WI38 (cell line): ENCODE results near the gene CCNT2.

ENCODE experiments used
- H3K4me3 ChIP-seq: 2 replicates; pipeline ENCODE4 v1.5.1; 2011; ENCODE audit warnings: low read depth, mild to moderate bottlenecking, control low read depth, low read length
- TF ChIP-seq, protein P1 (sequence below): IDR thresholded peaks from 2 replicates; pipeline ENCODE4 v1.5.1; 2012; ENCODE audit warnings: low read depth, mild to moderate bottlenecking, control low read depth, low read length

The CCNT2 gene

DNA sequence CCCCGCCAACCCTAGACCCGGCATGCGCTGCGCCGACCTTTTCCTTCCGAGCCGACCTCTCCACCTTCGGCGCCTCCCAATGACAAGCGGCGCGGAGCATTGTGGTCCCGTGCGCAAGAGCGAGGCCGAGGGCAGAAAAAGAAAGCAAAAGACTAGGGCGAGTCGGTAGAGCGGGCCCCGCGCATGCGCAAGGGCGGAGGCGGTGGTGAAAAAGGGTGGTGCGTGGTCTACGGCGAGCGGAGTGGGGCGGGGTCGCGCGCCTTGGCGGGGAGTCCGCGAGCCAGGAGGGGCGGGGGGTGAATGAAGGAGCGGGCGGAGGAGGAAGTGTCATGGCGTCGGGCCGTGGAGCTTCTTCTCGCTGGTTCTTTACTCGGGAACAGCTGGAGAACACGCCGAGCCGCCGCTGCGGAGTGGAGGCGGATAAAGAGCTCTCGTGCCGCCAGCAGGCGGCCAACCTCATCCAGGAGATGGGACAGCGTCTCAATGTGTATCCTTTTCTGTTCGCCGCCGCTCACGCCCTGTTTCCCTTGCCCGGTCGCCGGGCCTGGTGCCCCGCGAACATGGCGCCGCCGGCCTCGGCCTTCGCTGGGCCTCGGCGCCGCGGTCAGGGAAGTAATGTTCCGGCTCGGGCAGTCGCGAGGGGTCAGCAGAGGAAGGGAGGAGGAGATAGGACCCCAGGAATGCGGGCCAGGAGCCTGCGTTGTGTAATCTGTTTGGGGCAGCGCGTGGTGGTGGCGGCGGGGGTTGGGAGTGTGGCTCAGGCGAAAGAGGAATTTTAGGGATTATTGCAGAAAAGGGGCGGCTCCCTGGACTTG lies at the start of gene CCNT2:
TSS of gene CCNT2 (plus strand) at position 297 of the 815 bp plus-strand sequence. CDS start at position 330, 33 bp downstream.
- H3K4me3 ChIP-seq: peak within 1 kb of the TSS; percentile 92
- TF ChIP-seq, protein P1, sequence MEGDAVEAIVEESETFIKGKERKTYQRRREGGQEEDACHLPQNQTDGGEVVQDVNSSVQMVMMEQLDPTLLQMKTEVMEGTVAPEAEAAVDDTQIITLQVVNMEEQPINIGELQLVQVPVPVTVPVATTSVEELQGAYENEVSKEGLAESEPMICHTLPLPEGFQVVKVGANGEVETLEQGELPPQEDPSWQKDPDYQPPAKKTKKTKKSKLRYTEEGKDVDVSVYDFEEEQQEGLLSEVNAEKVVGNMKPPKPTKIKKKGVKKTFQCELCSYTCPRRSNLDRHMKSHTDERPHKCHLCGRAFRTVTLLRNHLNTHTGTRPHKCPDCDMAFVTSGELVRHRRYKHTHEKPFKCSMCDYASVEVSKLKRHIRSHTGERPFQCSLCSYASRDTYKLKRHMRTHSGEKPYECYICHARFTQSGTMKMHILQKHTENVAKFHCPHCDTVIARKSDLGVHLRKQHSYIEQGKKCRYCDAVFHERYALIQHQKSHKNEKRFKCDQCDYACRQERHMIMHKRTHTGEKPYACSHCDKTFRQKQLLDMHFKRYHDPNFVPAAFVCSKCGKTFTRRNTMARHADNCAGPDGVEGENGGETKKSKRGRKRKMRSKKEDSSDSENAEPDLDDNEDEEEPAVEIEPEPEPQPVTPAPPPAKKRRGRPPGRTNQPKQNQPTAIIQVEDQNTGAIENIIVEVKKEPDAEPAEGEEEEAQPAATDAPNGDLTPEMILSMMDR: no peak

- H3K4me3 ChIP-seq: no peak overlapping the region
- TF ChIP-seq, protein P1: no peak
These were observed 48.5 kb upstream of the CCNT2 start for GRCh38 chr2:134869946-134870736.

- TF ChIP-seq, protein P1: no peak
- H3K4me3 ChIP-seq: no peak overlapping the region
These were observed 45.5 kb upstream of the CCNT2 start for GRCh38 chr2:134873152-134873551.

DNA sequence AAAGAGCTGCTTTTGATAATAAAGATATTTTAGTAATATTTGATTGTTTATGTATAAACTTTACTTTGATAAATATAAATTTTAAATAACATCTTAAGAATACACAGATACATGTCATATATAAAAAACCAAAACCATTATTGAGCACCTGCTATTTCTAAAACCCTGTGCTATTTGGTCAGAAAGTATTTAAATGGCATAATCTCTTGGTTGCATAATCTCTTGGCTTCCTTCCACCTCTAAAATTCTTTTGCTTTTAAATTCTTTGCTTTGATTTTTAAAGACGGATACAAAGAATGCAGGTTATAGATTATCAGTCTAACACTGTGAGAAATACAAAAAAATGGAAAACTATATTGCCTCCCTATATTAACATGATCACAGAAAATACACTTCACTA lies 43.3 kb upstream of the CCNT2 start:
- TF ChIP-seq, protein P1: no peak
- H3K4me3 ChIP-seq: no peak overlapping the region

DNA sequence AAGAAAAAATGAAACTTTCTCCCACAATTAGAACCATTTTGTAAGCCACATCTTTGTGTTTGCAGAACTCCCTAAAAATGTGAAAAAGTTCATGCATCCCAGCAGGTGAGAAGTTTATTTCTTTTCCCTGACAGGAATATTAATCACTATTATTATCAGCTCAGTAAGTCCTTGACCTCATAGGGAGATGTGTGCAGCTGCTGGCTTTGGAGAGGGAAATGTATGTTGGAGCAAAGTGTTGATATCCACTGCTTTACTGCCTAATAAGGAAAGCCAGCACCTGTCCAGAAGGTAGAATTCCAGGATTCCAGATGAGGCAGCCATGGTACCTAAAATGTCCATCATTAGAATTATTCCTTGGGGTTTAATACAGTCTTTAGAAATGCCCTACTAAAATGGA lies 35.8 kb upstream of the CCNT2 start:
- no peak overlapping the region for H3K4me3 ChIP-seq
- TF ChIP-seq, protein P1: no peak

DNA sequence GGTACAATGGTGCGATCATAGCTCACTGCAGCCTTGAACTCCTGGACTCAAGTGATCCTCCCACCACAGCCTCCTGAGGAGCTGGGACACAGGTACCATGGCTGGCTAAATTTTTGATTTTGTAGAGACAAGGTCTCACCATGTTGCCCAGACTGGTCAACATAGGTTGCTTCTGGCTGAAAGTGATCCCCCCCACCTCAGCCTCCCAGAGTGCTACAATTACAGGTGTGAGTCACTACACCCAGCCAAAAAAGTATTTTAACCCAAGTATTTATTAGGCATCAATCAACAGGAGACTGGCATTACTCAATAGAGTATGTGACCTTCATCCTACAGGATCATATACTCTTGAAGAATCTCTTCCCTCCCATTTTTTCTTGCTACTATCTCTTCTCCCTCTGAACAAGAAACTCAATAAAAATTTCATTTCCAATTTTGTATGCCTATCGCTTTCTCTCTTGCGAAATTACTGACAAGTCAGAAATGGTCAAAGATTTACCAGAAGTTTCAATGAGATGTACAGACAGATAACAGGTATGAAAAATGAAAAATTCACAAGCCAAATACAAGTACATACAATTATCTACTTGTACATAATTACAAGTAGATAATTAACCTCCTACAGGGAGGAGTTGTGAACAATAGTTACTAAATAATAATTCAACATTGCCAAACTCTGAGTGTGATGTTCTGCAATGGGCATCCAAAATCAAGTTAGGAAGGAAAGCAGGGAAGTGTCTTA lies 34.9 kb upstream of the CCNT2 start:
- TF ChIP-seq, protein P1: no peak

More for the DNA sequence above, 34.9 kb upstream of the CCNT2 start:
- H3K4me3 ChIP-seq: no peak overlapping the region
